ENCODE data around the gene ESRRB.

Gene ESRRB

GRCh38 chr14:76413962-76414600 lies 38.1 kb downstream of the ESRRB start (continued):
- TF ChIP-seq ZBTB11 (tag by site-specific recombination; conservative IDR thresholded peaks at IDR 0.05; ENCODE audit: low read depth) (no peak), ZNF18 (tag by site-specific recombination; IDR thresholded peaks at IDR 0.05) (no peak), ZNF548 (tag by site-specific recombination; IDR thresholded peaks at IDR 0.05) (no peak), ZNF350 (tag by site-specific recombination; IDR thresholded peaks at IDR 0.05) (no peak), GLI2 (tag by site-specific recombination; IDR thresholded peaks at IDR 0.05; ENCODE audit: borderline replicate concordance, low read depth) (no peak), MYNN (tag by site-specific recombination; IDR thresholded peaks at IDR 0.05; ENCODE audit: borderline replicate concordance) (no peak)

- H3K36me3 ChIP-seq (ENCODE audit: control insufficient read depth in 2 of 2, insufficient read depth in 1 of 2, low read length in 2 of 2), result no peaks in the 10 kb centered on the region
- ChIA-PET POLR2A (no interaction called here), CTCF (interaction anchor here (0.6 to 1.1 kb wide), 3 partner anchors 32 to 127 kb away, joined by 3 to 4 read pairs (median 3); no protein-coding TSS in a partner anchor)
- no peak for TF ChIP-seq CTCF (tag by site-specific recombination; IDR thresholded peaks at IDR 0.05)
- TF ChIP-seq ZNF621 (tag by site-specific recombination; IDR thresholded peaks at IDR 0.05), result no peak
- TF ChIP-seq ZNF132 (tag by site-specific recombination; IDR thresholded peaks at IDR 0.05; ENCODE audit: borderline replicate concordance), result no peak
- no peak for TF ChIP-seq IKZF3 (tag by site-specific recombination; IDR thresholded peaks at IDR 0.05)
- no peak for TF ChIP-seq OVOL3 (tag by site-specific recombination; IDR thresholded peaks at IDR 0.05)
- TF ChIP-seq ZBTB49 (tag by site-specific recombination; IDR thresholded peaks at IDR 0.05; ENCODE audit: low read depth), result no peak
- no peak for TF ChIP-seq ZNF214 (tag by site-specific recombination; IDR thresholded peaks at IDR 0.05; ENCODE audit: borderline replicate concordance)
- TF ChIP-seq INSM2 (tag by site-specific recombination; IDR thresholded peaks at IDR 0.05), result no peak
- no peak overlapping the region for H3K4me3 ChIP-seq (ENCODE audit: low read depth, low read length)
- no peak overlapping the region for H3K27ac ChIP-seq (ENCODE audit: extremely low read depth, low read depth, low read length)
- no peaks in the 10 kb centered on the region for H3K9me3 ChIP-seq (ENCODE audit: control insufficient read depth, insufficient read depth, low read depth, low read length)
- H3K4me1 ChIP-seq (ENCODE audit: control insufficient read depth, insufficient read depth, low read length), result no peaks in the 10 kb centered on the region
These were observed 43.5 kb downstream of the ESRRB start for GRCh38 chr14:76419399-76419798.
